Measurements from ENCODE around the gene AGXT. TPM values are rescaled to one million over a fixed set of nuclear protein-coding genes. Genes with fewer than 3 reads are reported as not detected.

Gene AGXT
- total and polyA plus RNA-seq, 2 of the 8 experiments (the other 6 are each of a cell fraction or from before 2014, with no cell fraction given) = 0.03 TPM; not detected in 1

GRCh38 chr2:240915526-240916341, 47.1 kb downstream of the AGXT start:
- Histone ChIP-seq H3K27me3 (replicated peaks in 1 of 4; ENCODE audit: control insufficient read depth in 3 of 4, extremely low read depth in 1 of 4, insufficient read depth in 3 of 4, low read length in 3 of 4) (peaks cover 1 to 9% (median 9%) of the 10 kb centered on the region in 4 experiments; a peak in 6 of 7 replicates), H2BK120ac (replicated peaks; ENCODE audit: low read depth, low read length) (no peak overlapping the region), H3K4me2 (ENCODE audit: insufficient read depth in 1 of 2, low read depth in 2 of 2, low read length in 2 of 2) (peak overlapping the region; percentile 59 to 79), H2AK5ac (ENCODE audit: low read depth, low read length) (no peak overlapping the region), H2BK20ac (ENCODE audit: low read length) (no peak overlapping the region), H3K56ac (replicated peaks; ENCODE audit: insufficient read length, low read depth, low read length) (no peak overlapping the region), H3K18ac (ENCODE audit: extremely low read depth, low read length) (no peak overlapping the region), H3K9me3 (ENCODE audit: insufficient read depth in 2 of 2, low read depth in 1 of 2, low read length in 1 of 2) (no peaks in the 10 kb centered on the region), H4K5ac (ENCODE audit: insufficient read length, low read depth, low read length) (no peak overlapping the region), H3K4me1 (replicated peaks in 1 of 4; ENCODE audit: control insufficient read depth in 3 of 4, insufficient read depth in 4 of 4, low read length in 3 of 4) (peaks cover 0 to 6% (median 3%) of the 10 kb centered on the region in 4 experiments; a peak in 4 of 7 replicates), H3K79me1 (ENCODE audit: low read depth, low read length) (no peaks in the 10 kb centered on the region), H2AFZ (ENCODE audit: low read length) (no peak overlapping the region; the same call in 1 of the 2 replicates), H2BK15ac (ENCODE audit: low read length) (no peak overlapping the region), H3K4me3 (ENCODE audit: extremely low read depth in 1 of 4, insufficient read depth in 2 of 4, low read depth in 3 of 4, low read length in 4 of 4) (peak overlapping the region; percentile 30 to 54 (median 37)), H2BK12ac (ENCODE audit: low read depth, low read length) (no peak overlapping the region), H3K14ac (ENCODE audit: insufficient read length) (no peak overlapping the region), H3K36me3 (ENCODE audit: control insufficient read depth in 2 of 4, insufficient read depth in 4 of 4, low read length in 3 of 4) (no peaks in the 10 kb centered on the region), H3K4ac (replicated peaks; ENCODE audit: insufficient read length, low read depth, low read length) (no peak overlapping the region), H4K91ac (replicated peaks; ENCODE audit: insufficient read length, low read length) (no peak overlapping the region), H3K79me2 (ENCODE audit: control insufficient read depth in 1 of 2, insufficient read depth in 2 of 2, low read length in 2 of 2) (no peaks in the 10 kb centered on the region), H2BK5ac (ENCODE audit: low read depth, low read length) (no peak overlapping the region), H3K23ac (ENCODE audit: insufficient read length) (no peak overlapping the region), H4K8ac (ENCODE audit: extremely low read depth, insufficient read depth, low read length) (no peak overlapping the region; the same call in 1 of the 2 replicates), H3K9ac (replicated peaks in 1 of 4; ENCODE audit: extremely low read depth in 1 of 4, low read depth in 3 of 4, low read length in 3 of 4) (no peak overlapping the region), H3K23me2 (ENCODE audit: low read depth, low read length) (peaks cover 4% of the 10 kb centered on the region; the same call in 1 of the 2 replicates), H4K20me1 (replicated peaks in 1 of 2; ENCODE audit: control insufficient read depth in 1 of 2, insufficient read depth in 2 of 2, low read length in 2 of 2) (peaks cover 2 to 4% of the 10 kb centered on the region in 2 experiments), H3K27ac (ENCODE audit: low read depth, low read length) (no peak overlapping the region)
- 32% methylated on average over 17 of the region's 34 CpGs; no CpG with 5 or more reads in 1 of the 2 experiments for WGBS, 2 experiments (ENCODE audit: extremely low coverage in 1 of 2, insufficient coverage in 1 of 2, insufficient read length in 1 of 2, insufficient replicate concordance in 2 of 2, low coverage in 1 of 2, low lambda C conversion rate in 2 of 2, missing lambda C conversion rate in 1 of 2)
- CTCF ChIA-PET (ENCODE audit: partially characterized antibody) = interaction anchor here (1.0 to 4.4 kb wide), 15 partner anchors 7 to 240 kb away, joined by 3 to 26 read pairs (median 6); no protein-coding TSS in a partner anchor
- FAIRE-seq (no peak), DNase-seq (ENCODE audit: low read depth in 1 of 2, low spot score in 2 of 2) (no peak)
- POLR2A ChIA-PET (ENCODE audit: partially characterized antibody) = interaction anchor here (1.2 kb wide), 1 partner anchor 42 kb away, joined by 3 read pairs; no protein-coding TSS in a partner anchor
- TF ChIP-seq POLR2A (IDR thresholded peaks at IDR 0.05; ENCODE audit: control extremely low read depth in 1 of 2, low read depth in 2 of 2, low read length in 2 of 2) (no peak), FOSL1 (IDR thresholded peaks at IDR 0.05; ENCODE audit: insufficient read depth, low read depth, low read length) (no peak), BCL11A (IDR thresholded peaks at IDR 0.05; ENCODE audit: low read depth in 2 of 2, low read length in 2 of 2) (no peak), MAFK (IDR thresholded peaks at IDR 0.05; ENCODE audit: low read depth, low read length) (no peak), RFX5 (IDR thresholded peaks at IDR 0.05; ENCODE audit: borderline replicate concordance, low read depth, low read length) (no peak), ZNF274 (IDR thresholded peaks at IDR 0.05; ENCODE audit: borderline replicate concordance, extremely low read depth, low read length) (no peak), NANOG (IDR thresholded peaks at IDR 0.05; ENCODE audit: insufficient read depth, low read depth, low read length, poor library complexity, severe bottlenecking) (no peak), SRF (IDR thresholded peaks at IDR 0.05; ENCODE audit: low read depth, low read length) (no peak), SAP30 (IDR thresholded peaks at IDR 0.05; ENCODE audit: insufficient read depth, insufficient replicate concordance, low read length) (no peak), BACH1 (IDR thresholded peaks at IDR 0.05; ENCODE audit: low read length) (no peak), EZH2 (IDR thresholded peaks at IDR 0.05; ENCODE audit: low read depth, low read length, severe bottlenecking) (no peak), TAF7 (optimal IDR thresholded peaks at IDR 0.05; ENCODE audit: borderline replicate concordance, low read depth, low read length) (no peak)

Data from H1 (cell line).